Middle frontal gyrus (tissue), 1 donor: ENCODE measurements around the gene PRKD1.
A peak's percentile ranks its signal among the peaks of the same experiment; 100 is the strongest.
"Not testable (repeated sequence)": the region's sequence is repeated elsewhere in the genome, so short reads cannot be mapped to it uniquely, and the experiment has no call there.

Experiments used
- DNase-seq: peaks from one replicate; pipeline ENCODE4 v3.0.0-alpha.2; 2015; ENCODE audit warnings: low spot score; ENCODE audit errors: extremely low spot score

Gene PRKD1

GRCh38 chr14:29799464-29800095, 128.1 kb downstream of the PRKD1 start:
- DNase-seq, result no peak

GRCh38 chr14:29798811-29799210, 128.8 kb downstream of the PRKD1 start:
- no peak for DNase-seq

GRCh38 chr14:29798108-29798663, 129.5 kb downstream of the PRKD1 start:
- no peak for DNase-seq

- no peak for DNase-seq
These were observed 130.8 kb downstream of the PRKD1 start for GRCh38 chr14:29796853-29797252.

GRCh38 chr14:29789475-29789874, 138.2 kb downstream of the PRKD1 start:
- DNase-seq, result no peak

- no peak for DNase-seq
These were observed 139.6 kb downstream of the PRKD1 start for GRCh38 chr14:29788093-29788492.

- DNase-seq, result no peak
These were observed 144.1 kb downstream of the PRKD1 start for GRCh38 chr14:29783556-29783955.

GRCh38 chr14:29782041-29782440, 145.6 kb downstream of the PRKD1 start:
- DNase-seq, result no peak

GRCh38 chr14:29777142-29777541, 150.5 kb downstream of the PRKD1 start:
- not testable (repeated sequence) for DNase-seq

- DNase-seq, result no peak
These were observed 153.7 kb downstream of the PRKD1 start for GRCh38 chr14:29773990-29774389.

GRCh38 chr14:29763342-29763858, 164.2 kb downstream of the PRKD1 start:
- DNase-seq, result no peak

- no peak for DNase-seq
These were observed 167.9 kb downstream of the PRKD1 start for GRCh38 chr14:29759521-29760340.

- no peak for DNase-seq
These were observed 169.9 kb downstream of the PRKD1 start for GRCh38 chr14:29757711-29758233.

GRCh38 chr14:29757188-29757680, 170.4 kb downstream of the PRKD1 start:
- no peak for DNase-seq

- DNase-seq, result no peak
These were observed 171.6 kb downstream of the PRKD1 start for GRCh38 chr14:29756019-29756385.

GRCh38 chr14:29755311-29756018, 172.2 kb downstream of the PRKD1 start:
- DNase-seq, result no peak

GRCh38 chr14:29754134-29754533, 173.5 kb downstream of the PRKD1 start:
- no peak for DNase-seq

GRCh38 chr14:29752221-29752923, 175.3 kb downstream of the PRKD1 start:
- DNase-seq, result peak; percentile 6

- no peak for DNase-seq
These were observed 177.8 kb downstream of the PRKD1 start for GRCh38 chr14:29749829-29750228.

GRCh38 chr14:29749327-29749726, 178.3 kb downstream of the PRKD1 start:
- no peak for DNase-seq

GRCh38 chr14:29745863-29746262, 181.8 kb downstream of the PRKD1 start:
- no peak for DNase-seq
